Stimulated activated CD4-positive, alpha-beta T cell treated with anti-CD3 and anti-CD28 coated beads, Interleukin-1b, Interleukin-23, amount 100 ng/mL, for 4 hours (primary cell): ENCODE results near the gene KIF3A.

Experiments
- DNase-seq, 2 donors: peaks; one replicate each; pipeline ENCODE4 v3.0.0-alpha.2; 2020; ENCODE audit warnings: low read depth in 2 of 2

KIF3A gene

GRCh38 chr5:132753135-132753987, 16.0 kb upstream of the KIF3A start:
- no peak for DNase-seq

GRCh38 chr5:132752581-132753125, 15.3 kb upstream of the KIF3A start:
- DNase-seq = no peak

GRCh38 chr5:132751971-132752580, 14.7 kb upstream of the KIF3A start:
- no peak for DNase-seq

GRCh38 chr5:132751444-132751843, 14.1 kb upstream of the KIF3A start:
- DNase-seq = no peak

GRCh38 chr5:132750471-132751230, 13.3 kb upstream of the KIF3A start:
- no peak for DNase-seq

GRCh38 chr5:132749506-132749905, 12.2 kb upstream of the KIF3A start:
- no peak for DNase-seq

GRCh38 chr5:132748522-132749000, 11.2 kb upstream of the KIF3A start:
- no peak for DNase-seq

GRCh38 chr5:132747616-132748440, 10.5 kb upstream of the KIF3A start:
- peak; percentile 36 to 46 for DNase-seq

- DNase-seq = peak; percentile 59 to 66
Measured at GRCh38 chr5:132746954-132747615, 9.7 kb upstream of the KIF3A start, which contains the start of gene CCNI2. CCNI2 (plus strand) TSS chr5:132747426; CDS start chr5:132747496, 70 bp downstream.

GRCh38 chr5:132746592-132746953, 9.2 kb upstream of the KIF3A start:
- no peak for DNase-seq

GRCh38 chr5:132744659-132745058, 7.3 kb upstream of the KIF3A start:
- DNase-seq = no peak

- DNase-seq = no peak
Measured at GRCh38 chr5:132742626-132743025, 5.3 kb upstream of the KIF3A start.

GRCh38 chr5:132742158-132742557, 4.8 kb upstream of the KIF3A start:
- DNase-seq = no peak

- no peak for DNase-seq
Measured at GRCh38 chr5:132739232-132739631, 1.9 kb upstream of the KIF3A start.

GRCh38 chr5:132737982-132738681, 786 bp upstream of the KIF3A start:
- DNase-seq = no peak

- no peak for DNase-seq
Measured at GRCh38 chr5:132734687-132735086, 2.7 kb downstream of the KIF3A start.

GRCh38 chr5:132733499-132734148, 3.7 kb downstream of the KIF3A start:
- DNase-seq = no peak

GRCh38 chr5:132729896-132730295, 7.5 kb downstream of the KIF3A start:
- no peak for DNase-seq

GRCh38 chr5:132725745-132726144, 11.6 kb downstream of the KIF3A start:
- DNase-seq = no peak
